HG03442 (cell line): Measurements from ENCODE around the gene TCEA3.

Experiments
- ATAC-seq: cut with Tn5 transposase; IDR thresholded peaks from one replicate; pipeline ENCODE4 v1.9.1; 2021; ENCODE audit warnings: mild to moderate bottlenecking, moderate library complexity; ENCODE audit not compliant: unreplicated experiment

Gene TCEA3

GRCh38 chr1:23424293-23425192 lies at the start of gene TCEA3:
TSS of gene TCEA3 (minus strand) at chr1:23424748. CDS start at chr1:23424633, 115 bp downstream.
- no peak for ATAC-seq

- no peak for ATAC-seq
These were observed 48.7 kb upstream of the TCEA3 start for GRCh38 chr1:23473037-23473800.

- ATAC-seq, result no peak
These were observed 47.9 kb upstream of the TCEA3 start for GRCh38 chr1:23472351-23473036.

GRCh38 chr1:23471473-23472075 lies 47.0 kb upstream of the TCEA3 start:
- no peak for ATAC-seq

- no peak for ATAC-seq
These were observed 45.9 kb upstream of the TCEA3 start for GRCh38 chr1:23470282-23471070.

- no peak for ATAC-seq
These were observed 44.9 kb upstream of the TCEA3 start for GRCh38 chr1:23469372-23469982.

- ATAC-seq, result no peak
These were observed 42.0 kb upstream of the TCEA3 start for GRCh38 chr1:23466423-23466989.

GRCh38 chr1:23463286-23463685 lies 38.7 kb upstream of the TCEA3 start:
- ATAC-seq, result no peak

GRCh38 chr1:23462766-23463165 lies 38.2 kb upstream of the TCEA3 start:
- ATAC-seq, result no peak

GRCh38 chr1:23461050-23461449 lies 36.5 kb upstream of the TCEA3 start:
- ATAC-seq, result no peak

GRCh38 chr1:23460519-23460918 lies 36.0 kb upstream of the TCEA3 start:
- no peak for ATAC-seq

- no peak for ATAC-seq
These were observed 34.8 kb upstream of the TCEA3 start for GRCh38 chr1:23459338-23459757.

- no peak for ATAC-seq
These were observed 31.7 kb upstream of the TCEA3 start for GRCh38 chr1:23456226-23456625.

GRCh38 chr1:23453455-23454000 lies 29.0 kb upstream of the TCEA3 start:
- no peak for ATAC-seq

GRCh38 chr1:23452011-23452411 lies 27.5 kb upstream of the TCEA3 start:
- no peak for ATAC-seq

GRCh38 chr1:23451441-23451840 lies 26.9 kb upstream of the TCEA3 start:
- ATAC-seq, result no peak

- ATAC-seq, result no peak
These were observed 26.3 kb upstream of the TCEA3 start for GRCh38 chr1:23450894-23451293.

GRCh38 chr1:23449958-23450357 lies 25.4 kb upstream of the TCEA3 start:
- ATAC-seq, result no peak

GRCh38 chr1:23449306-23449705 lies 24.8 kb upstream of the TCEA3 start:
- ATAC-seq, result no peak
